Limb (tissue), 2 donors: ENCODE data around the gene AGPAT3.

Experiments used
- DNase-seq, 2 donors: peaks; one replicate each; pipeline ENCODE4 v3.0.0-alpha.2; 2016; ENCODE audit errors: extremely low spot score in 2 of 2

Gene AGPAT3

DNA sequence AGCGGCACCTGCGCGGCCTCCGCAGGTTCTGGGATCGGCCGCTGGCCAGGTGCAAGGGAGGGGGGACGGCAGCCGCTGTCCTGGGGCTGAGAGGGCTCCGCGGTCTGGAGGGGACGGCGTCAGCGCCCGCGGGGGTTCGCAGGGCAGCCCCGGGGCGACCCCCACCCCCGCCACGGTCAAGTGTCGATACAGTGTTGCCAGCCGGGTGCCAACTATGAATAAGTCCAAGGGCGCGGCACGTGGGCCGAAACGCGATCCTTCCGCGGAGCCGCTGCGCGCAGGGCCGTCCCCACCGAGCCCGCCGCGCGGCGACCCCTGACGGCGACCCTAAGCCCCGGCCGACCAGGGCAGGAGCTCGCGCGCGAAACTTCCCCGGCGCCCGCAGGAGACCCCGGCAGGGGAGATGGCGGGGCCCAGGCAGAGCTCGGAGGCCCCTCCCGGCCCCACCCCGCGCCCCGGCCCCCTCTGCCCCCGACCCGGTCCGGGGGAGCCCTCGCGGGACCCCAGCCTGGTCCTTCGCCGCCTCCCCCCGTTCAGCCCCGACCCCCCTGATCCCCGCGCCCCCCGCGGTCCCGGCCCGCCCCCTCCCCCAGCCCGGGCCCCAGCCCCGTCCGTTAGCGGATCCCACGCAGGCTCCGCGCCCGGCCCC lies 586 bp upstream of the AGPAT3 start:
- peak in 1 of 2 donors; percentile 54 for DNase-seq

DNA sequence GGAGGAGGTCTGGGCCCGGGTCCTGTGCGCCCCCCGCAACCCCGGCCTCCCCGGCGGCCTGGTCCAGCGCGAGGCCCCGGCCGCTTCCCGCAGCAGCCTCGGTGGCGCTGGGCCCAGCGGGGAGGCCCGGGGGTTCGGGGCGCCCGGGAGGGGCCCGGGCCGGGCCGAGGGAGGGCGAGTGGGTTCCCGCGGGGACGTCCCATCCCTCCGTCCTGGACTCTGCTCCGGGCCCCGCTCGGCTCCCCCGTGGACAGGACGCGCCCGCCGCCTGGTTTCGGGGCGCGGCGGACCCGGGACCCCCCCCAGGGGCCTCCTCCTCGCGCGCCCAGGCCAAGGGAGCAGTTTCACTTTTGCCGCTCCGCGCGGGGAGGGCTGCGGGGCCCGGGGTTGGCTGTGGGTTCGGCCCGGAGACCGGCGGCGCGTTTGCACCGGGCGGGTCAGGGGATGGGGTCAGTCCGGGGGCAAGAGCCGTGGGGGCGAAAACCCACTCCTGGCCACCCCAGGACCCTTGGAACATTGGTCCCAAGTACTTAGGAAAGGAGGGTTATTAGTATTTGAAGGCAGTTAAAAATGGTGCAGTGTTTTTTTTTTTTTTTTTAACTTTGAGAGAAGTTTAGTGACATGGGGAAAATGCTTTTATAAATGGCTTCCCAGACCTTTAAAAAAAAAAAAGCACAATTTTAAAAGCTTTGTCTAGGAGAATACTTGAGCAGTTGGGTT lies 677 bp downstream of the AGPAT3 start:
- DNase-seq = peak in 1 of 2 donors; percentile 60

DNA sequence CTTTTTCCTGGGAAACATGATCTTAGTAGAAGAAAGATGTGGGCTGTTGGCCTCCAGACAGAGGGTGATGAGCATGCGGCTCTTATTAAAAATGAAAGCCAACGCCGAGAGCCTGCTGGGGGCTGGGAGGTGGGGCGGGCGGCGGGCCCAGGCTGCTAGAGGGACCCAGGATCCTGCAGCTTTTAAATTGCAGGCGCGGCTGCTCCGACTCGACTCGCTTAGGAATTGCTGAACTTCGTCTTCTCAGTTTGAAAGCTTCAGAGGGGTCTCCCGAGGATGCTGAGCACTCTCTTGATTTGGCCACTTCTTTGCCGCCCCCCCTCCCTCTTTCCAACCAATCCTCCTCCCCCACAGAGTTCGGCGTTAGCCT lies 1.2 kb downstream of the AGPAT3 start:
- DNase-seq = peak; percentile 53 to 69

DNA sequence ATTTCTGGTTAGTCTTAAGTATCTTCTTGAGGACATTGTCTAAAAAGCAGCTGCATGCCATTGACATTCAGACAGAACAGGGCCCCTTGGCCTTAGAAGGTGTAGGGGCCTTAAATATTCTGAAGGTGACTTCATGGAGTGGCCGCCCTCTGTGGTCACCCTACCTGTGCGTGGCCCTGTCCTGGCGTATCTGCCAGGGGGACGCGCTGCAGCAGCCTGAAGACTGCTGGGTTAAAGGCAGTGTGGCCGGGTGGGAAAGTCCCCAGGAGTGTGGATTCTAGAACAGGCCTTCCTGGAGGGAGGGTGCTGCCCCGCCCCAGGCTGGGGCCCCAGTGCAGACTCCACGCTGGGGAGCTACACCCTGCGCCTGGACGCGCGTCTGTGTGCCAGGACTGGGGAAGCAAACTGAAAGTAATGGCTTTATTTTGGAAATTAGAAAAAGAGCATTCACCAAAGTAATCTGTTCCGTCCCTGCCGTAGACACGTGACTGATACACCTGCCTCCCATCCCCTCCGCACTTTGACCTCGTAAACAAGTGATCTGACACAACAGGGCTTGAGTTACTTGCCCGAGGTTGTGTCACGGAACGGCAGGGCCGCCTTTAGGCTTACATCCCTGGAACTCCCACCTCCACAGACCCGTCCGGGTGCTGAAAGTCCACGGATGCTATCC lies 1.8 kb downstream of the AGPAT3 start:
- no peak for DNase-seq

DNA sequence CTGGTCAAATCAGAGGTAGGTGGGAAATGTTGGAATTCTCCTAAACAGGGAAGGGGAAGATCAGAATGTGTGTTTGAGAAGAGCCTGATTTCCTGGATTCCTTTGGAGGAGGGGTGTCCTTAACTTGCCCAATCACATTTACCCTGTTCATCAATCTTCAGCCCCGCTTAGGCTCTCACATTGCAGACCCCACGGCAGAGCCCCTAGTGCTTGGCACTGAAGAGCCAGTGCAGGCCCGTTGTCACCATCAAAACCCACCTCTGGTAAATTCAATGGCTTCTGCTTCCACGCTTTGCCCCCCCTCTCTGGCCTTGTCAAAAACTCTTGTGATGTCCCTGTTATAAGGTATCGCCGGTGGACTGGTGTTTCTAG lies 2.3 kb downstream of the AGPAT3 start:
- no peak for DNase-seq

DNA sequence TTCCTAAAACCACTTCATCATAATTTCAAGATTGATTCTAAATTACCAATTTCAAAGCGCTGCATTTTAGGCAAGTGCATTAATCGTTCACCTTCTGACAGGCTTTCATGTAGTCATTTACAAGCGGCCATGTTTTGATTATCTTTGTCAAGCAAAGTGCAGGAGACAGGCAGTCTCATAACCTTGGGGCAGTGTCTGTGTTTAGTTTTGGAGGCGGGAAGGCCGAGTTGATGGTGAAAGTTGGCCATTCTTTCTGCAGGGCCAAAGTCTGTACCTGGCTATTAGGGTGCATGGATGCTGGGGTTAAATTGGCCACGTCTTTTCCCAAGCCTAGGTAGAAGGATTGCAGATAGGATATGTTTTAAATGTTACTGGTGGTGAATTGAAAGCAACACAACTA lies 2.9 kb downstream of the AGPAT3 start:
- DNase-seq = no peak

DNA sequence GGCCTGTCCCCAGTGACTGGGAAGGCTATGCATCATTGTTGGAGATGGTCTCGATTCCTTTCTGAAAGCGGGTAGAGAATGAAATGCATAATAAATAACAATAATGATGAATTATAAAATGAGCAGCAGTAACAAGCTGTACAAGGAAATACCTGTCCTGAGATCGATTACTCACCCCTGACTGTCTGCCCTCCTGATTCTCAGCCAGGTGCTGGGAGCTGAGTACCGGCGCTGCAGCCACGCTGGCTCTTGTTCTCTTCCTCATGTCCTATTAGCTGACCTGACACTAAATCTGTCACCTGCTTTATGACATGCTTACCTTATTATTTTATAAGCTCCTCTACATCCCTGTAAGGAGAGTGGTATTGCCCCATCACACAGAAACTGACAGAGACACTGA lies 3.4 kb downstream of the AGPAT3 start:
- no peak for DNase-seq

DNA sequence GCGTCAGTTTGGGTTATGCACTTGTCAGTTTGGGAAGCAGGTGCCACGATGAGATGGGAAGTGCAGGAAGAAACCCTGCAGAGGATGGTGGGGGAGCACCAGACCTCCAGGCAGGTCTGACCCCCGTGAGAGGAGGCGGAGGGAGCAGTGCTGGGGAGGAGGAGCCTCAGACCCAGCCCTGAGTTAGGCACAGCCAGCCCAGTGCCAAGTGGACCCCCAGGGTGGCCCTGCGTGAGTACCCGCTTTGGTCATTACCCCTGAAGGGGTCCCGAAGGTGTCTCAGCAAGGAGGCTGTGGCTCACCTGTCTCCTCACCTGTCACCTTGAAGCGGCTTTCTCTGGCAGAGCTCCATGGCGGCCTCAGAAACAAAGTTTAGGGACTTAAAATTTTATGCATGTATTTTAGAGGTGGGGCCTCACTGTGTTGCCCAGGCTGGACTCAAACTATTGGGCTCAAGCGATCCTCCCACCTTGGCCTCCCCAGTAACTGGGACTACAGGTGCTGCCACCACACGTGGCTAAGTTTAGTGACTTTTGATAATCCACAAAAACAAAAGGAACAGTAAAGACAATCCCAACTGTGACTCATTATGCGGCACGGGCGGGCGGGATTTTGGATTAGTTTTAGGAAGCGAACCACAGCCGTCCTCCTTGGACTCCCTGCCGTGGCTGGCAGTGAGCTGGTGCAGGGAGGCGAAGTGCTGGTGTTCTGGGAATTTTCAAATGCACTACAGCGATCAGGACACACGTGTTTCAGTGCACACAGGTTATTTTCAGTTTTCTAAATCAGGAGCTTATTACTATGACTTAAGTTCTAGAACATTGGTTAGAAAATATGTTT lies 4.7 kb downstream of the AGPAT3 start:
- no peak for DNase-seq

DNA sequence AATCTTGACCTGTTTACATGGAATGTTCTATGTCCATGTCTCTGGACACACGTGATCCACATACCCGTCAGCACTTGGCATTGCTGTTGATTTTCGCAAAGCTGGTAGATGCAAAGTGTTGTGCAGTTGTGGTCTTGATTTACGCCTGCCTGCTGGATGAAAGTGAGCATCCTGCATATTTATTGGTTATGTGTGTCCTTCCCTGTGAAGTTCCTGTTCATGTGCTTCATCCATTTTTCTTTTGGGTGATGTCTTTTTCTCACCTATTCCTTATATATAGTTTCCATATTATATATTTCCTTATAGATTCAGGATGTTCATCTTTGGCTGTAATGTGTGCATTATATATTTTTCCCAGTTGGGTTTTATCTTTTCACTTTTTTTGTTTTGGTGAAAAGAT lies 6.5 kb downstream of the AGPAT3 start:
- no peak for DNase-seq

DNA sequence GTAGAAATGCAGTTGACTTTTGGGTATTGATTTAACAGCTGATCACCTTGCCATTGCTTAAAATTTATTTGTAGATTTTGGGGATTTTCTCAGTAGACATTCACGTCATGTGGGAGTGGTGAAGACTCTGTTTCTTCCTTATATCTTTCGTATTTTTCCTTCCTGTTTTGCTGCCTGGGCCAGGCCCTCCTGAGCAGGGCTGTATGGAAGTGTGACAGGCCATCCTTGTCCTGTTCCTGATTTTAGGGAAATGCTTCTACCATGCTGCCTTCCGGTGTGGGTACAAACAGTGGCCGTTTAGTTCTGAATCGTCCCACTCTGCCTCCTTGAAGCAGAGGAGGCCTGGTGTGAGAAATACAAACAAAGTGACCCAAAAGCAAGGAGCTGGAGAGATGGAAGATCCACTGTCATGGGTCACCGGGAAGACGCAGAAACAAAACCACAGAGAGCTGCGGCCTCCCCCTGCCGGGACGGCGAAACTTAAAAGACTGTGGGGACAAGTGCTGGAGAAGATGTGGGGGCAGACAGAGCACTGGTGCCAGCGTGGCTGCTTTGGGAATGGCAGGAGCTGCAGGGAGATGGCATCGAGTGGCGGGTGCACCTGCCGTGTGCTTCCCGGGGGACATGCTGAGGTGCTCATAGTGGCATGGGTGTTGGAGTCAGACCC lies 7.6 kb downstream of the AGPAT3 start:
- DNase-seq = no peak

DNA sequence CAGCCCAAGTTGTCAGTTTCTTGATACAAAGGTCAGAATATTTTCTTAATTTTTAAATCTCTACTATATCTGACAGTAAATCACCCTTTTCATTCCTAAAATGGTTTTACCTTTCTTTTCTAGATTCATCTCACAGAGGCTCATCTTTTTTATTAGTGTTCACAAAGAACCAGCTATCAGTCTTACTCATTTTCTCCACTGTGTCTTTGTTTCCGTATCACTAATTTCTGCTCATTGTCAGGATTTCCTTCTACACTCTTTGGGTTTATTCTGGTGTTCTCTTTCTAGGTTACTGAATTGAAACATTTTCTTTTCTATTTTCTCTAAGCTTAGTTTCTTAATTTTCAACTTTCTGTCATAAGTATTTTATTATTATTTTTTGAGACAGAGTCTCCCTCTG lies 8.7 kb downstream of the AGPAT3 start:
- no peak for DNase-seq

DNA sequence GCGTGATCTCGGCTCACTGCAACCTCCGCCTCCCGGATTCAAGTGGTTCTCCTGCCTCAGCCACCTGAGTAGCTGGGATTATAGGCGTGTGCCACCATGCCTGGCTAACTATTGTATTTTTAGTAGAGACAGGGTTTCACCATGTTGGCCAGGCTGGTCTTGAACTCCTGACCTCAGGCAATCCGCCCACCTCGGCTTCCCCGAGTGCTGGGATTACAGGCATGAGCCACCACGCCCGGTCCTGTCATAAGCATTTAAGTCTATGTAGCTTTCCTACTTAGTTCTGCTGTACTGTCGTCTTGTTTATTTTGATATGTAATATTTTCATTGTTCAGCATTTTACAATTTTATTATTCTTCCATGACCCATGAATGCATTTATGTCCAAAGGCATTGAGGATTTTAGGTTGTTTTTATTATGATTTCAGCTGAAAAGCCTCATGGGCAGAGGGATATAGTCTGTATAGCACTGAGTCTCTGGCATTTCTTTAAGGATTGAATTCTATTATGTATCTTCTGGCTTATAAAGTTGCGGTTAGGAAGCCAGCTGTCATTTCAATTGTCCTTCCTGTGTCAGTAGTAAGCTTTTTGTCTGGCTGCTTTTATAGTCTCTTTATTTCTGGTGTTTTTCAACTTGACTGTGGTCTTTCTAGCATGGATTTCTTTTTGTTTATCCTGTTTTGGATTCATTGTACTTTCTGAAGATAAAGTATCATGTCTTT lies 9.2 kb downstream of the AGPAT3 start:
- no peak for DNase-seq

DNA sequence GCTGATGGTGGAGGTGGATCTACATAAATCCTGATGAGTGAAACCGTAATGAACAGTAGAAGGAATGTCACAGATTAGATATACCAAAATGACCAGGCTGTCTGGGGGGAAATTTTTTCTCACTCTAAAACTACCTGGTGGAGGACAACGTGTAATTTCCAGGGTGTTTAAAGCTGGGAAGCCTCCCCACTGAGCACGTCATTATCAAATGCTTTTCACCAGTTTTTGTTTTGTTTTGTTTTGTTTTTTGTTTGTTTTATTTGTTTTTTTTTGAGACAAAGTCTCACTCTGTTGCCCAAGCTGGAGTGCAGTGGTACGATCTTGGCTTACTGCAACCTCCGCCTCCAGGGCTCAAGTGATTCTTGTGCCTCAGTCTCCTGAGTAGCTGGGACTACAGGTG lies 11.6 kb downstream of the AGPAT3 start:
- no peak for DNase-seq

DNA sequence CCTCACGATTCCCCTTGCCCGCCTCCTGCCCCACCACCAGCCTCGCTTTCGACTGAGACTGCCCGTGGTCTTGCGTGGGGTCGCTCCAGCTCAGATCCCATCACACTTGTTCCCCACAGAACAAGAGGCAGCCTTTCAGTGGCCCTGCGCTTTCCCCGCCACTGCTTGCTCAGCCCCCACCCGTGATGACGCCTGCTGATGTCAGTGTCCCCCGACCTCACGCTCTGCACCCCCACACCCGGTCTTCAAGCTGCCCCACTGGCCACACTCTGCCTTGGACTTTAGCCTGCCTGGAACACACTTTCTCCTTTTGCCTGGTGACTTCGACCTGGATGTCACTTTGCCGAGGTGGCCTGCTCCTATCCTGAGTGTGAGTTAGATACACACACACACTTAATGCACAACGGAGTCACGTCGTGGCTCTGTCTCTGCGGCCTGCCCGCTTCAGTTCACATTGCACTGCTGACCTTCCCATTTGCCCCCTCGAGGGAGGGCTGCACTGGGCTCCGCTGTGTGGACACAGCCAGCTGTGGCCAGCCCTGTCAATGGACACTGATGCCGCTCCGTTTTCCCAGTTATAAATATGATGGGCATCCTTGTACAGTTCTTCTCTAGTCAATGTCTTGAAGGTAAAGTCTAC lies 13.0 kb downstream of the AGPAT3 start:
- no peak for DNase-seq

DNA sequence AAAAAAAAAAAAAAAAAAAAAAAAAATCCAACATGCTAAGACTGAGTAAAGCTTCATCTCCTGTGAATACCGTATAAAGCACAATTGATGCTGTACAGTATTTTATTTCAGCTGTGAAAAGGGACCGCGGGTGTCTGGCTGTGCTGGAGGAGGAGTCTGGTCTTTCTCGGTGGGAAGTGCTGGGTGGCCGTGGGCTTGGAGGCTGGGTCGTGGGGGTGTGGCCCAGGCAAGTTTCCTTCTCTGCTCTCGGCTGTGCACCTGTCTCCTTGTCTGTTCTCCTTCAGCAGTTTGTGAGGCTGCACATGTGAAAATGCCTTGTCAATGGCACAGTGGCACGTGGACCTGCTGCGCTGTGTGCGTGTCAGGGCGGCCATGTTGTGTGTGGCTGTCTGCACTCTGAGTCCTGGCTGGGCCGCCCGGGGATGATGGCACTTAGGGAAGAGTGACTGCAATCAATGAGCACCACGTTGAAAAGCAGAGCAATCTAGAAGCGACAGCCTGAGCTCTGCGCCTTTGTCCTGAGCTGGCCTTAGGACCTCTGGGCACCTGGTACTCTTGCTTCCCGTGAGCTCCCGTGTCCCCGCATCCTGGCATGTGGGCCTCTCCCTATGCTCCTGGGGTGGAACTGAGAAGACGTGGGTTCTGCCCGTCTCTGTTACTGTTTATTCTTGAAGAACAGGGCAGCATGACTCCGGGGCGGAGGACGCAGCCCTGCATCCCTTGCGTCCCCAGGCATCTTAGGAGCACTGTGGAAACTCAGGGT lies 14.5 kb downstream of the AGPAT3 start:
- no peak for DNase-seq

DNA sequence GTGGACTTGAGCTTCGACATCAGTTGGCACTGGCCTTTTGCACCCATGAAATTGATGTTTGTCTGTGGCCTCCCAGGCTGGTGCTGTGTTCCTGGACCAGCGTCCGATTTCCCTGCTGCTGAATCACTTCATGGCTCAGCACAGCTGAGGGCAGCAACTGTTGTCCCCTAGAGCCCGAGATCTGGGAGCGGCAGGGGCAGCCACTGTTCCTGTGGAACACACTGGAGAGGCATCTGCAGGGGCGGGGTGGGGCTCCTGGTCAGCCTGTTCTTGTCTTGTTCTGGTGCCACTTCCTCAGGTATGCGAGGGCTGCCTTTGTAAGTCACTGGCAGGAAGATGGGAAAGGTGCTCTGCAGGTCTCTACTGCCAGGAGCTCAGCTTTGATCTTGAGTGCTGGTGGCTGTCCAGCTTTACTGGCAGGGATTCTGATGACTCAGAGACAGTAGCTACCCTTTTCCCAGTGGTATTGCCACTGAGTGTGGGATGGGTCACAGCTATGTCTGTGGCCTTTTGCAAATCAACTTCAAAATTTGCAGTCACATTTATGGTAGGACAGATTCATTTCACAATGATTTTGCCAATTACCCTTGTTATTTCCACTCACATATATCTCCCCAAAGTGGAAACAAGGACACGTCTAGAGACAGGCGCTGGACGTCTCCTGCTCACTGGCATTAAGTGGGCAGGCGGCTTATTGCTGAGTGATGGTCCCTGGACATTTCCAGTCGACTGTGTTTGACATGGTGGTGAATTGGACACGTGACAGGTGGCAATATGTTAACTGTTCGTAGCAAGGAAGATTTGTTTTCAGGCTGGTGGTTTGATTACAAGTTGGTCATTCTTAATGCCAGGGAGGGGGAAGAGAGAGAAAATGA lies 15.3 kb downstream of the AGPAT3 start:
- no peak for DNase-seq

DNA sequence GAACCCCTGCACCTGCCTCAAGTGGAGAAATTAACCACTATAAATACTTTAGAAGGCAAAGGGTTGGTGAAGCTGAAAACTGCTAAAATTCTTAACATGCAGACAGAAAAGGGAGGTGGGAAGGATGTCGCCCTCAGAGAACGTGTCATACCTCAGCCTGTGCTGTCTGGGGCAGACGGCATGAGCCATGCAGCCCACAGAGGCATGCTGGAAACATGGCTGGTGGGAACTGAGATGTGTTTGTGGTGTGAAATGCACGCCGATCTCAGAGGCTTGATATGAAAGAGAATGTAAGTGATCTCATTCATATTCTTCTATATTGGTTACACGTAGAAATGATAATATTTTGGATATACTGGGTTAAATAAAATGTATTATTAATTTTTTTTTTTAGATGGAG lies 16.3 kb downstream of the AGPAT3 start:
- no peak for DNase-seq

DNA sequence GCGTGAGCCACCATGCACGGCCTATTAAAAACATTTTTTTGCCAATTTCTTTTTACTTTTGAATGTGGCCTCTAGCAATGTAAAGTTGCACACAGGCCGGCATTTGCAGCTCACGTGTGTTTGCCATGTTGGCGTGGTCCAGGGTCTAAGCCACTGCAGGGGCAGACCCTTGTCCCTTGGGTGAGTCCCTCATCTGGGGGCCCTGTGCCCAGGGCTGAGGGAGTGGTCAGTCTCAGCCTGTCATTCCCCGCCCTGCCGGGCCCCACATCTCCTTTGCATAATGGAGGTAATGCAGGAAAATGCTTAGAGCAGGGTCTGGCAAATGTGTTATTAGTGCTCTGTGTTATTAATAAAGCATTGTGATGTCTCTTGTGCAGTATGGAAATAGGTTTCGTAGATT lies 16.9 kb downstream of the AGPAT3 start:
- no peak for DNase-seq
